GM23248 (cell line): Measurements from ENCODE around the gene QRICH1. TPM values are rescaled to one million over a fixed set of nuclear protein-coding genes. Genes with fewer than 3 reads are reported as not detected.

Source experiments
- DNase-seq: peaks from one replicate; pipeline ENCODE4 v3.0.0-alpha.2; 2015
- H2AFZ ChIP-seq: fragments of 200-600 bp; sonication (generic); 2 replicates; pipeline ENCODE4 v1.6.1; 2016; ENCODE audit warnings: antibody characterized with exemption
- H3F3A ChIP-seq: fragments of 200-600 bp; sonication (generic); 2 replicates; pipeline ENCODE4 v1.6.1; 2016; ENCODE audit warnings: mild to moderate bottlenecking, antibody characterized with exemption, mixed run types; ENCODE audit not compliant: insufficient read depth
- H3K27ac ChIP-seq: fragments of 200-600 bp; sonication (generic); 2 replicates; pipeline ENCODE4 v1.5.1; 2016; ENCODE audit warnings: mild to moderate bottlenecking
- H3K27me3 ChIP-seq: fragments of 200-600 bp; sonication (generic); replicated peaks from 2 replicates; pipeline ENCODE4 v1.6.1; 2016; ENCODE audit warnings: mild to moderate bottlenecking; ENCODE audit not compliant: insufficient read depth
- H3K36me3 ChIP-seq: fragments of 200-600 bp; sonication (generic); 2 replicates; pipeline ENCODE4 v1.6.1; 2016; ENCODE audit warnings: low read depth, mild to moderate bottlenecking
- H3K4me1 ChIP-seq: fragments of 200-600 bp; sonication (generic); 2 replicates; pipeline ENCODE4 v1.6.1; 2016; ENCODE audit warnings: mild to moderate bottlenecking; ENCODE audit not compliant: insufficient read depth
- H3K4me2 ChIP-seq: fragments of 200-600 bp; sonication (generic); one replicate; pipeline ENCODE4 v1.6.1; 2016; ENCODE audit warnings: mild to moderate bottlenecking; ENCODE audit not compliant: unreplicated experiment
- H3K4me3 ChIP-seq: fragments of 200-600 bp; sonication (generic); 2 replicates; pipeline ENCODE4 v1.5.1; 2016; ENCODE audit warnings: mild to moderate bottlenecking
- H3K79me2 ChIP-seq: fragments of 200-600 bp; sonication (generic); 2 replicates; pipeline ENCODE4 v1.6.1; 2016; ENCODE audit warnings: mild to moderate bottlenecking; ENCODE audit not compliant: insufficient read depth
- H3K9ac ChIP-seq: fragments of 200-600 bp; sonication (generic); 2 replicates; pipeline ENCODE4 v1.6.1; 2016; ENCODE audit warnings: mild to moderate bottlenecking
- H3K9me2 ChIP-seq: fragments of 200-600 bp; sonication (generic); 2 replicates; pipeline ENCODE4 v1.6.1; 2016; ENCODE audit warnings: mixed run types, mild to moderate bottlenecking, moderate library complexity; ENCODE audit not compliant: insufficient read depth
- H3K9me3 ChIP-seq: fragments of 200-600 bp; sonication (generic); one replicate; pipeline ENCODE4 v1.6.1; 2017; ENCODE audit warnings: low read depth
- H4K20me1 ChIP-seq: fragments of 200-600 bp; sonication (generic); 2 replicates; pipeline ENCODE4 v1.6.0; 2016; ENCODE audit not compliant: insufficient read depth
- EZH2 ChIP-seq: fragments of 200-600 bp; sonication (generic); IDR thresholded peaks from 2 replicates; pipeline ENCODE4 v1.6.1; 2018; ENCODE audit warnings: antibody characterized with exemption, mild to moderate bottlenecking; ENCODE audit not compliant: insufficient read depth, poor library complexity, severe bottlenecking
- EZH2phosphoT487 ChIP-seq: fragments of 200-600 bp; sonication (generic); IDR thresholded peaks from 2 replicates; pipeline ENCODE4 v1.6.1; 2018; ENCODE audit warnings: antibody characterized with exemption, moderate library complexity, mild to moderate bottlenecking, low read depth; ENCODE audit not compliant: insufficient read depth
- WGBS, 2 experiments: methylation state at CpG; one replicate each; pipeline ENCODE4 v1.1.6; 2015 to 2017; ENCODE audit warnings: low lambda C conversion rate in 2 of 2, low coverage in 1 of 2; ENCODE audit errors: missing lambda C conversion rate in 2 of 2; 5-methylcytosine and 5-hydroxymethylcytosine counted together
- in situ Hi-C: fragments of 300-500 bp; cut with MboI; formaldehyde crosslinking; loops from 2 replicates; pipeline ENCODE4 v1.15.0; 2020
- polyA plus RNA-seq: library from polyadenylated mRNA; unstranded; fragments of >200 nt; fragmentation: Nextera tagmentation; extraction: Ambion mirVana; gene quantifications from 2 replicates; pipeline ENCODE4 v1.2.1, GENCODE V29; 2016
- total RNA-seq: library from RNA; depleted of rRNA; stranded (reverse); fragments of >200 nt; shearing (Covaris generic); gene quantifications from 2 replicates; pipeline ENCODE4 v1.2.3, GENCODE V29; 2014

QRICH1 gene
- total and polyA plus RNA-seq, 2 experiments from 2014 or later = 29.0 to 107 TPM

- peaks cover 7% of the 10 kb centered on the region for H3K79me2 ChIP-seq
- 87 to 92% methylated on average over 7 of the region's 7 CpGs for WGBS, 2 experiments
- TF ChIP-seq EZH2 (no peak), EZH2phosphoT487 (no peak)
- H4K20me1 ChIP-seq = no peaks in the 10 kb centered on the region
- peaks cover 10% of the 10 kb centered on the region for H3K36me3 ChIP-seq
- H3K9me2 ChIP-seq = no peaks in the 10 kb centered on the region
- no peak for DNase-seq
- H3K9me3 ChIP-seq = no peaks in the 10 kb centered on the region
- H3K4me3 ChIP-seq = no peak overlapping the region
- peaks cover 11% of the 10 kb centered on the region; the same call in 1 of the 2 replicates for H3F3A ChIP-seq
- H3K9ac ChIP-seq = no peak overlapping the region
- H3K4me2 ChIP-seq = no peak overlapping the region
- H3K27ac ChIP-seq = no peak overlapping the region
- 0 out of 2 replicates have a peak, but pooled peaks cover under 1% of the 10 kb centered on the region for H3K4me1 ChIP-seq
- H3K27me3 ChIP-seq = no peaks in the 10 kb centered on the region
- in situ Hi-C loops = no loop called here
- H2AFZ ChIP-seq = no peak overlapping the region
Observed at GRCh38 chr3:48985831-48986376, 108.0 kb downstream of the QRICH1 start.

- Histone ChIP-seq H3K4me3 (no peak overlapping the region), H3K9me3 (no peaks in the 10 kb centered on the region), H3F3A (peaks cover 11% of the 10 kb centered on the region; the same call in 1 of the 2 replicates), H2AFZ (no peak overlapping the region), H3K9ac (no peak overlapping the region), H3K4me1 (no peaks in the 10 kb centered on the region), H3K4me2 (no peak overlapping the region), H3K27me3 (no peaks in the 10 kb centered on the region), H3K27ac (no peak overlapping the region), H4K20me1 (no peaks in the 10 kb centered on the region), H3K36me3 (peaks cover 15% of the 10 kb centered on the region), H3K9me2 (no peaks in the 10 kb centered on the region), H3K79me2 (no peaks in the 10 kb centered on the region)
- peak; percentile 7 for DNase-seq
- in situ Hi-C loops = no loop called here
- no peak for TF ChIP-seq EZH2
- TF ChIP-seq EZH2phosphoT487 = no peak
Observed at GRCh38 chr3:48984663-48985062, 109.2 kb downstream of the QRICH1 start.

DNA sequence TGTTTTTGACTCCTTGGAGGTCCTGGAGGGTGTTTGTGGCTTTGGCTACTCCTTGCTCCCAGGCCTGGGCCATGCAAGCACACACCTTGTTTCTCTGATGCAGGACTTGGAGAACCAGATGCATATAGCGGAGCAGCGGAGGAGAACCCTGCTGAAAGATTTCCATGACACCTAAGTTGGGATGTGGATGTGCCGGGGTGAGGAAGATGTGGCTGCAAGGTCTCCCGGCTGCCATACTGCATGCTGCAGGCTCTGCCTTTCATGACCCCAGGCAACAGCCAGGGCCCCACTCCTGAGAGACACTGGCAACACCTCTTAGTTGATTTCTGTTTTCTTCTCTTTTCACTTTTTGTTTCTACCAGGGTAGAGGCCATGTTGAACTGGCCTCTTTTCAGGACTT lies 110.8 kb downstream of the QRICH1 start:
- Histone ChIP-seq H3K4me1 (no peaks in the 10 kb centered on the region), H3K4me3 (no peak overlapping the region), H3K9ac (no peak overlapping the region), H3K9me2 (no peaks in the 10 kb centered on the region), H3K27me3 (no peaks in the 10 kb centered on the region), H3K36me3 (peaks cover 15% of the 10 kb centered on the region), H4K20me1 (no peaks in the 10 kb centered on the region), H3F3A (0 out of 2 replicates have a peak, but pooled peaks cover 6% of the 10 kb centered on the region), H3K9me3 (no peaks in the 10 kb centered on the region), H3K27ac (no peak overlapping the region), H3K79me2 (no peaks in the 10 kb centered on the region), H2AFZ (no peak overlapping the region), H3K4me2 (no peak overlapping the region)
- in situ Hi-C loops = no loop called here
- TF ChIP-seq EZH2phosphoT487 (no peak), EZH2 (no peak)
- 98 to 100% methylated on average over 4 of the region's 4 CpGs for WGBS, 2 experiments
- DNase-seq = no peak

DNA sequence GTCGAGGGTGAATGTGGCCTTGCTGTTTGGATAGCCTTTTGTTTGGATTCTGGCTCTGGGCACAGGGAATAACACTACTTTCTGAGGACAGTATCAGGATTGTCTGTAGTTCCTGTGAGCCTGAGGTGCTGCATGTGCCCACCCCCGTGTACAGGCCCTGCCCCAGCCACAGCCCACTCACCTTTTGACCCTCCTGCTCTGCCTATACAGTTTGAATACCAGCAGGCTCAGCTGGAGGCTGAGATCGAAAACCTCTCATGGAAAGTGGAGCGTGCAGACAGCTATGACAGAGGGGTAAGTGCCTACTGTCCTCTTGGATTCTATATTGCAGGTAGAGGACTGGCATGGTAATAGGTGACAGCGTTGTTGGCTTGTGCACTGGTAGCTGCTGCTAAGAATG lies 111.2 kb downstream of the QRICH1 start:
- 0 out of 2 replicates have a peak, but pooled peaks cover 6% of the 10 kb centered on the region for H3F3A ChIP-seq
- H3K9me3 ChIP-seq = no peaks in the 10 kb centered on the region
- no peak overlapping the region for H3K4me2 ChIP-seq
- H4K20me1 ChIP-seq = no peaks in the 10 kb centered on the region
- H3K27me3 ChIP-seq = no peaks in the 10 kb centered on the region
- H2AFZ ChIP-seq = no peak overlapping the region
- no peak overlapping the region for H3K4me3 ChIP-seq
- H3K36me3 ChIP-seq = peaks cover 17% of the 10 kb centered on the region
- TF ChIP-seq EZH2phosphoT487 = no peak
- no peak for TF ChIP-seq EZH2
- H3K27ac ChIP-seq = no peak overlapping the region
- no peaks in the 10 kb centered on the region for H3K9me2 ChIP-seq
- H3K79me2 ChIP-seq = no peaks in the 10 kb centered on the region
- H3K4me1 ChIP-seq = no peaks in the 10 kb centered on the region
- no peak overlapping the region for H3K9ac ChIP-seq
- DNase-seq = no peak
- 57 to 71% methylated on average over 5 of the region's 5 CpGs for WGBS, 2 experiments
- in situ Hi-C loops = no loop called here

DNA sequence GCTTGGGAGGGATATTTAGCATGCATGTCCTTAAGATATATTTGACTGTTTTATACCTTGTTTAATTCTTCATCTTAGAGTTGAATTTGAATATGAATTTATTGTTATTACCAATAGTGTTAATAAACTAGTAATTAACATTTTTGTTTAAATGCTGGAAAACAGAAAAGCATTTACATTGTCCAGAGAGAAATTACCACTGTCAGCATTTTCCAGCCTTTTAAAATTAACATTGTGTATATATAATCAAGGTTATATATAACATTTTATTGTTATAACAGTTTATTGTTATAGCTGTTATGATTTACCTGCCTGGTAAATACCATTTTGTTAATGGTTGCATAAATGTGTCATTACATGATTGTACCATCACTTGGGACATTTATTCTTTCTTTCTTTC lies 111.9 kb downstream of the QRICH1 start:
- no peaks in the 10 kb centered on the region for H3K9me2 ChIP-seq
- H3K79me2 ChIP-seq = no peaks in the 10 kb centered on the region
- H2AFZ ChIP-seq = no peak overlapping the region
- H3K4me2 ChIP-seq = no peak overlapping the region
- H3K27ac ChIP-seq = no peak overlapping the region
- no peaks in the 10 kb centered on the region for H3K9me3 ChIP-seq
- no peak for TF ChIP-seq EZH2phosphoT487
- no peak for TF ChIP-seq EZH2
- H3F3A ChIP-seq = 0 out of 2 replicates have a peak, but pooled peaks cover 6% of the 10 kb centered on the region
- no peak overlapping the region for H3K4me3 ChIP-seq
- no peaks in the 10 kb centered on the region for H4K20me1 ChIP-seq
- in situ Hi-C loops = no loop called here
- no peak overlapping the region for H3K9ac ChIP-seq
- peaks cover 22% of the 10 kb centered on the region for H3K36me3 ChIP-seq
- no peaks in the 10 kb centered on the region for H3K4me1 ChIP-seq
- DNase-seq = no peak
- H3K27me3 ChIP-seq = no peaks in the 10 kb centered on the region
